HG03025 (cell line): ENCODE results near the gene NR0B2.
"Not testable (repeated sequence)": the region's sequence is repeated elsewhere in the genome, so short reads cannot be mapped to it uniquely, and the experiment has no call there.

Experiments
- ATAC-seq: cut with Tn5 transposase; IDR thresholded peaks from one replicate; pipeline ENCODE4 v1.9.1; 2021; ENCODE audit warnings: mild to moderate bottlenecking, moderate library complexity; ENCODE audit not compliant: unreplicated experiment, low FRiP score

Gene NR0B2, protein sequence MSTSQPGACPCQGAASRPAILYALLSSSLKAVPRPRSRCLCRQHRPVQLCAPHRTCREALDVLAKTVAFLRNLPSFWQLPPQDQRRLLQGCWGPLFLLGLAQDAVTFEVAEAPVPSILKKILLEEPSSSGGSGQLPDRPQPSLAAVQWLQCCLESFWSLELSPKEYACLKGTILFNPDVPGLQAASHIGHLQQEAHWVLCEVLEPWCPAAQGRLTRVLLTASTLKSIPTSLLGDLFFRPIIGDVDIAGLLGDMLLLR

DNA sequence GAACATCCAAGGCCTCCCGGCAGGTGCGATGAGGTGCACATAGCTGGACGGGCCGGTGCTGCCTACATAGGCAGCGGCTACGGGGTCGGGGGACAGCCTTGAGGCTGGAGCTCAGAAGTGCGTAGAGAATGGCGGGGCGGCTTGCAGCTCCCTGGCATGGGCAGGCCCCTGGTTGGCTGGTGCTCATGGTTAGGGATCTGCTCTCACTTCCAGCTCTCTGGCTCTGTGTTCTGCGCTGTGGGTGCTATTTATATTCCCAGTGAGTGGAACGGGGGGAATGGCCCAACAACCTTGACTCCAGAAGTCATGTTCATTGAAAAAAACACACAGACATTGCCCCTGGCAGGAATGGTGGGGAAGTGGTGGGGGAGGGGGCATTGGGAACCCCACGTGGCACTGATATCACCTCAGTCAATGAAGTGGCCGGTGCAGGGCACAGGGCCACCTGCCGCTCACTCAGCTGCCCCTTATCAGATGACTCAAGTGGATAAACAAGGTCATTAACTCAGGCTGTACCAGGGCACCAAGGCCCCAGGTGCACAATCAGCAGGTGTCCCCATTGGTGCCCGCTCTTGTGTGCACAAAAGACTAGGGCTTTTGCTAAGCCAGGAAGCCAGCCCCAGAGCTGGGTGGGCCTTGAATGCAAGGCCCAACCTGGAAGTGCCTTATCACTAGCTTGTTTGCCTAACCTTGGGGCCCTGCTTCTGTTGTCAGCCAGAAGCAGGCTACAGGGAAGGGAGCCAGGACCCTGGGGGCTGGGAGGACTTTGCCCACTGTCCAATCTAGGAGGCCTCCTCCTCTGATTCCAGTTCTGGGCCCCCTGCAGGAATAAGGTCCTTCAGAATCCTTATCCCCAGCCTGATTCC, at the start of gene NR0B2:
Gene NR0B2 (minus strand): TSS at position 222 of the 866 bp plus-strand sequence. CDS start 35 bp downstream, at position 187.
- ATAC-seq, result no peak

DNA sequence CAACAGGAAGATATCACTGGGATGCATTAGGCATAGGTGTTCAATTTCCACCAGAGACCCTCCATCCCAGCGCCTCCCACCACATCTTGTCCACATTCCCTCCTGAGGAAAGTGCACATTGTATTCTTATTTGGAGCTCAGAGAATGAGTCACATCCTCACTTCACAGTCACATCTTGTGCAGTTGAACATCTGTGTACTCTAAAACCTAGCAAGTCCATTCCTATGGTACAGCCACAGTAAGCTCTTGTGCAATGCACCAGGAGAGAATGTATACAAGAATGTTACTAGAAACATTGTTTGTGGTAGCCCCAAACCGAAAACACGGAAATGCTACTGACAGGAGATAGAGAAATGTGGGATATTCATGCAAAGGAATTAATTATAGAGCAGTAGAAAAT, 48.1 kb upstream of the NR0B2 start:
- no peak for ATAC-seq

DNA sequence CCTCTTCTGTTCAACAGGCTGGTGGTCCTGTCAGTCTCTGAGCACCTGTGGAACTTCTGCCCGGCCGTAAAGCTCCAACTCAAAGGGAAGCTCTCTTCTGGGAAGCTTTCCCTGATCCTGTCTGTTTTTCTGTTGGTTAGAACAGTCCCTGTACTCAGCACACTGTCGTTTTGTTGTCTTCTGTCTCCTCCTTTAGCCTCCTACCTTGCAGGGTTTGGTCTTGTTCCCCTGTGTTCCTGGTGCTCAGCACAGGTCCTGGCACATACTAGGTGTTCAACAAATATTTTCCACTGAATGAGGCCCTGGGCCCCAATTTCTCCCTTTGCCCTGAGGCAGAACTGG, 46.8 kb upstream of the NR0B2 start:
- no peak for ATAC-seq

DNA sequence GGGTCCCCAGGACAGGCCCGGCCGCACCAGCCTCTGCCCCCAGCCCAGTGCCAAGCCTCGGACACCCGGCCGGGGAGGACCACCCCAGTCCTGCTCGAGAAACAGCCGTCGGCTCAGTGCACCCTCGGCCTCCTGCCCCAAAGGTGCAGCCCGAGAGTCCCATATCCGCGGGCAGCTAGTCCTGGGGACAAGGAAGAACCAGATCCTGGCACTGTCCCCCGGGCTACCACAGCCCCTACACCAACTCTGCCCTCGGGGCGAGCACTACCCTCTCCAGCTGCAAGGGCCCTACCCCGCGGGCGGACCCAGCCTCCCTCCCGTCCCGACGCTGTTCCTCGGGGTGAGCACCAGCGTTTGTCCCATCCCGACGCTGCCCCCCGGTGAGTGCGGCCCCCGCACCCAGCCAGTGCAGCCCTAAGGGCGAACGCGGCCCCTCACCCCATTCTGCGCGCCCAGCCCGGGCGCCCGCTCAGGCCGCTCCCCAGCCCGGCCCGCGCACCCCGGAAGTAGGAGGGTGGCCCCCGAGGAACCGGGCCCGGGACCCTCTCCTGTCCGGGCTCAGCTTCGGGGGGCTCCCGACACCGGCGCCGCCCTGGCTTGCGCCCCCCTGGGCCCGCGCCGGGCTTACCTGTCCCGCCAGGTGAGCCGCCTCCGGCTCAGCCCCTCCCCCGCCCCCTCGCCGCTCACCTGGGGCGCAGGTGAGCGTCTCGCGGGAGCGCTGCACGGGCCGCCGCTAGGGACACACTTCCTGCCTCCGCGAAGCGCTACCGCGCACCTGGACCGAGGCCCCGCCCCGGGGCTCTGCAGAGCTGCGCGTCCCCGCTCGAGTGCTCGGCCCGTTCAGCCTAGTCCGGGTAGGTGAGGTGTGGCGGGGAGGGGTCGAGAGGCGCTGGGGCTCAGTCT, 46.2 kb upstream of the NR0B2 start, which contains the start of gene KDF1:
Gene KDF1 (minus strand): TSS at position 747 of the 903 bp plus-strand sequence. CDS start 8,088 bp downstream, outside the sequence.
- ATAC-seq, result no peak

DNA sequence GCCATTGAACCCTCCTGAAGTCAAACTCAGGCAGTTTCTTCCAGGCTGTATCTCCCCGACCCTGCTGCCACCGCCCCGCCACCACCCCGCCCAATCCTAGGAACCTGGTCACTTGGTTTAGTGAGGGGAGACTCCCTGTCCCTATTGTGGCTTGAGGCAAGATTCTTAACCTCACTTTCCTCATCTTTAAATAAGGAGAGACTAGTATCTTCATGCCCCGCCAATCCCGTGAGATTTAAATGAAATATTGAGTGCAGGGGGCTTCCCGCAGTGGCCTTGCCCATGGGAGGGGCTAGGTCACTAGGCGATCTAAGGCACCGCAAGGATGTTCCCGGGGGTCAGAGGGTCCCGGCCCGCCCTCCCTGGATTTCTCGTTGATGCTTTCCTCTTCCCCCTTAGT, 45.5 kb upstream of the NR0B2 start:
- ATAC-seq, result no peak

DNA sequence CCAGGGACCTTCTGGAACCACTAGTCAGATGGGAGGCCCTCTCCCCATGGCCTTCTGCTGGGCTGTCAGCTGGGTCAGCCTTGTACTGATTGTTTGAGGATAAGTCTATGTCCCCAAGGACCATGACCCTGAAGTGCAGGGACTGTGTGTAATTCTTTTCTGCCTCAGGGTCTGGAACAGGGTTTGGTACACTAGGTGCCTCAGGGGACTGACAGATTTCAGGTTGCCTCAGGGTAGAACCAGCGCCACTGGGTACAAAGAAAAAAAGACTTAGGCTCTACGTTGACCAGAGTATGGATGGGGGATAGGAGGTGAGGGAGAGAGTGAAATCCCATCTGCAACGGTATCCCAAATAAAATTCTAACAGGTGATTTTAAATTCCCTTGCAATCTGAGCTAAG, 43.5 kb upstream of the NR0B2 start:
- no peak for ATAC-seq

DNA sequence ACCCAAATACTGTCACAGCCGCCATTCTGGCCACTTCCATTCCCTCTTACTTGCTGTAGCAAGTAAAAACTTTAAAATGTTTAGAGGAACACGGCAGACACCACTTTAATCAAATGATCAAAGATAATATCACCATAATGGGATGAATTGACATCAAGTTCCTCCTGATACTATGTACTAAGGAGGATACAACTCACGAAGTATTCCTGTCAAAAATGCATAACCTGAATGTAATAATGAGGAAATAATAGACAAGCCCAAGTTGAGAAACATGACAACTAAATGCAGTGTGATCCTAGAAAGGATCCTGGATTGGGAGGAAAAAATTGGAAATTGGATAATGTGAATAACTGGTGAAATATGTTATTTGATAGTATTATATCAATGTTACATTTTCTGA, 42.5 kb upstream of the NR0B2 start:
- ATAC-seq, result no peak

DNA sequence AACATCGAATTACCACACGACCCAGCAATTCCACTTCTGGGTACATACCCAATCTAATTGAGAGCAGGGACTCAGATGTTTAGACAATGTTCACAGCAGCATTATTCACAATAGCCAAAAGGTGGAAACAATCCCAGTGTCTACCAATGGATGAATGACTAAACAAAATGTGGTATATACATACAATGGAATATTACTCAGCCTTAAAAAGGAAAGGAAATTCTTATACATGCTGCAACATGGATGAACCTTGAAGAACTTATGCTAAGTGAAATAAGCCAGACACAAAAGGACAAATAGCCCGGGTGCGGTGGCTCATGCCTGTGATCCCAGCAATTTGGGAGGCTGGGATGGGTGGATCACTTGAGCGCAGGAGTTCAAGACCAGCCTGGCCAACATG, 39.6 kb upstream of the NR0B2 start:
- no peak for ATAC-seq

DNA sequence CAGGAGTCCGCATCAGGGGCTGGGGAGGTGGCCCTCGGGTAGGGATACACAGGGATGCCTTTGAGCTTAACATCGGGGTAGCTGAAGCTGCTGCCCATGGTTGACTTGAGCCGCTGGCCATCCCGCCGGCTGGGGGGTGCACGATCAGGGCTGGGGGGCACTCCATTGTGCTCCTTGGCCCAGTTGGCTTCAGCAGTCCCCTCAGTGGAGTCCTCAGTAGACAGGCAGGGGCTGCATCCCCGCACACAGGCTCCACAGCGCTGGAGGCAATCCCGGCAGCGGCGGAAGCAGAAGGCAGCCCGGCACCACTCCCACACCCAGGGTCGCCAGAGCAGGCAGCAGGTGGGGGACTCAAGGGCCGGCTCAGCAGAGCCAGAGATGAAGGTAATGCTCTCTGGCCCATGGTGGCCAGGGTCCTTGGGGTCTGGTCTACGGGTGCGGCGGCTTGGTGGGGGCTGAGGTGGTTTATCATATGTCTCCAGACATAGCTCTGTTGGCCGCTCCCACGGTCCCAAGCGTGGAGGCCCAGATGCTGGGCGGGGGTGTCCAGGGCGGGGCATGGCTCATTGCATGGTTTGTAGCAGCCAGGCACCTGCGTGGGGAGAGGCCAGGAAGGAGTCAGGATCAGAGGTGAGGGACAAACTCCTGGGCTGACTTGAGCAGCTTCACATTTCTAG, 38.2 kb upstream of the NR0B2 start:
- no peak for ATAC-seq

DNA sequence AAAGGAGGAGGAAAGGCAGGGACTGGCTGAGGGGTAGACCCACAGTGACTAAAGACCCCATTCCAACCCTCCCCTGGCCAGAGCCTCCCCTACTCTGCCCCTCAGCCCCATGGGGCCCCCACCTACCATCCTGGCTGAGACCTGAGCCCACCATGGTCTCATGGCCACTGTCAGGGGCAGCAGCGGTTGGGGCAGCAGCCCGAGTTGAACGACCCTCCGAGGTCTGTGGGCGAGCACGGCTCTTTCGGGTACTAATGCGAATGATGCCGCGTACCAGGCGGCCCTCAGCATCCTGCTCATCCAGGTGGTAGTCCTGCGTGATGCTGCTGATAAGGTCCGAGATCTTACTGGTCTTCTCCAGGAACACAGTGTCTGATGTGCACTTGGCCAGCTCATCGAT, 37.4 kb upstream of the NR0B2 start:
- ATAC-seq, result no peak

DNA sequence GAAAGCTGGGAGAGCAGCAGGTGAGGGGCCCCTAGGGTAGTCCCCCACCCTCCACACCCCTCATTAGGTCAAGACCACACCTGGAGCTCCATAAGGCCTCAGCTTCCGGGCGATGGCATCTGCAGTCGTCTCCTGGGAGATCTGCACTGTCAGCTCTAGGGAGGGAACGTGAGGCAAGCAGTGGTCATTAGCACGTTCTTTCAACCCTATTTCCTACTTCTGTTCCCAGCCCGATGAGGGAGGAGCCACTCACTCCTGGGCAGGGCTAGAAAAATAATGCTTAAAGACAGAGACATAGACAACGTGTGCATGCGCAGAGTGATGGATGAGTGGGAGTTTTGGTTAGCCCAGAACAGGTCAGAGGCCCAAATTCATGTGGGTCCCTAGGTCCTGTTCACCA, 36.8 kb upstream of the NR0B2 start:
- ATAC-seq, result no peak

DNA sequence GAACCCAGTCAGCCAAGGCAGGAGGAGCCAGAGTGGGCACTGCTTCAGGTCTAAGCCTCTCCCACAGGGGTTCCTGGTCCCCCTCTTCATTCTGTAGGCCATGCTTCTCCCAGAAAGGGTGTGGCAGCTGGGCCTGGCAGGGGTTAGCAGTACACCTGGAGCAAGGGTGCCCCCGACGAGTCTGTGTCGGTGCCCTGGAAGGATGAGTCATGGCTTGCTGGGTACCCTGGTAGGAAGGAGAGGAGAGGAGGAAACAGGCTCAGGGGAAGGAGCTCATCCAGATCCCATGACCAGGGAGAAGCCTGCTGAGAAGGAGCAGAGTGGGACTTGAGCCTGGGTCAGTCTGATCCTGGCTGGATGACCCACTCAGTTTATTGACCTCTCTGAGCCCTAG, 36.1 kb upstream of the NR0B2 start:
- ATAC-seq, result no peak

DNA sequence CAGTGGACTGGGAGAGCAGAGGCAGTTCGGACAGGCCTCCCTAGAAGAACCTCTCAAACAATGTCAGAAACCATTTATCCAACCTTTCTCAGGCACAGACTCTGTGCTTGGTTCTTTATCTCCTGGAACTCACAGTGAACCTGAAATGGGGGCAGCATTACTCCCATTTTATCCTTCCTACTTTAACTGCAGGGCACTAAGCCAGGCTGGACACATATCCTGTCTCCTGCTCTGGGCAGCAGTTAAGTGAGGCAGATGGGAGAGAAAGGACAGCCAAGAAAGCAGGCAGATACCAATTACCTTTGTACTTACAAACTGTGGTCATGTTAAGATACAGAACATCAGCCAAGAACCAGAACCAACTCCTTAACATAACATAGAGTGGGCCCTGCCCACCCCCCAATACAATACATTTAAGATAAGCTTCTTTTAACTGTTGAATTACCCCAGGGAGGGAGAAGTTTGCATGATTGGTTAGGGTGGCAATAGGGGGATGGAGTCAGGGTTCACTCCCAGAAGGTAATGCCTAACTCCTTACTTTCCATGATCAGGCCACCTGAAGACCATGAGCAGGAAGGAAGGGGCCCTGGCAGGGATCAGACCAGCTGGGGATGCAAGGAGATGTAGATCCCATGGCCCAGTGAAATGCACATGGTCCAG, 35.6 kb upstream of the NR0B2 start:
- no peak for ATAC-seq

DNA sequence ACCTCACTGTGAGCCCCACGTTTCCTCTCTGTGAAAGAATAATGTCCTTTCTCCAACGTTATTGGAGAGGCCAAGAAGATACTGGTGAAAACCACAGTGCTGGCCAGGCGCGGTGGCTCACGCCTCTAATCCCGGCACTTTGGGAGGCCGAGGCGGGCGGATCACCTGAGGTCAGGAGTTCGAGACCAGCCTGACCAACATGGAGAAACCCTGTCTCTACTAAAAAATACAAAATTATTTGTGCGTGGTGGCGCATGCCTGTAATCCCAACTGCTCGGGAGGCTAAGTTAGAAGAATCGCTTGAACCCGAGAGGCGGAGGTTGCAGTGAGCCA, 34.9 kb upstream of the NR0B2 start:
- ATAC-seq, result not testable (repeated sequence)

DNA sequence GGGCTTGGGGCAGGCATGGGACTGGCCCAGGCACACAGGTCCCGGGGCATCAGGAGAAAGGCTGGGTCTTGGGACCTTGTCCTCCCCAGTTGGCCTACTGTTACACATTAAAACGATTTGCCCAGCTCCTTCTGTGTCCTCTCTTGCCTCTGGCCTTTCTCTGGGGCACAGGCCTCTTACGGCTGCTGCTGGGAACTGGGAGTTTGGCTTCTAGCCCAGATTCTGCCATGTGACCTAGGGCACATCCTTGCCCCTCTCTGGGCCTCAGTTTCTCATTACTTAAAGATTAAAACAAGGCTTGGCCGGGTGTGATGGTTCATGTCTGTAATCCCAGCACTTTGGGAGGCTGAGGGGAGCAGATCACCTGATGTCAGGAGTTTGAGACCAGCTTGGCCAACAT, 32.5 kb upstream of the NR0B2 start:
- ATAC-seq, result no peak

DNA sequence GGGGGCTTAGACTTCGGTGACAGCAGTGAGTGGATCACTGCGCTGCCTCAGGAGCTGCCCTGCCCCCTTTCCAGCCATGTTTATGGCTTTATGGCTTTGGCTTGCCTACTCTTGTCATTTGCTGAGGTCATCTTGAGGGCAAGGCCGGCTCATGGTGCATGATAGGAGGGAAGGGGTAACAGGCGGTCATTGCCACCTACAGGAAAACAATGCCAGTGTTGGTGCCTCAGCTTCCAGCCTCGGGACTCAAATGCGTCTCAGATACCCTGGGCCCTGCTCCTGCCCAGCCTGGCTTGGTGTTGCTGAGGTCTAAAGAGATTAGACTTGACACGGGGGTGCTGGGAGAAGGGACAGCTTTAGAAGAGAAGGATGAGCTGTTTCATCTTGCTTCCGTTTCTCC, 32.0 kb upstream of the NR0B2 start:
- no peak for ATAC-seq

DNA sequence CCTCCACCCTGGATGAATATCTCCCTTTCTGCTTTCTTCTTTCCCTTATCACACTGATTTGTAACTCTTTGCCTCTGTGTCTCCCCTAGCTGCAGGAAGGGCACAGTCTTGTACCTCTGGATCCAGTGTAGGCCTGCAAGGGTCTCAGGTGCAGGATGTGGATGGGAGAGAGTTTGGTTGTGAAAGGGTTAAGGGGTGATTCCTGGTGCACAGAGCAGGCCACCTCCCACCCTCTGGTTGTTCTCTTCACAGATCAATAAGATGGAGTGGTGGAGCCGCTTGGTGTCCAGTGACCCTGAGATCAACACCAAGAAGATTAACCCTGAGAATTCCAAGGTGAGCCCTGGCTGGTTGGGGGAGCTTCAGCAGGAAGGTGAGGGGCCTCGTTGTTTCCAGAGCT, 31.4 kb upstream of the NR0B2 start:
- no peak for ATAC-seq

DNA sequence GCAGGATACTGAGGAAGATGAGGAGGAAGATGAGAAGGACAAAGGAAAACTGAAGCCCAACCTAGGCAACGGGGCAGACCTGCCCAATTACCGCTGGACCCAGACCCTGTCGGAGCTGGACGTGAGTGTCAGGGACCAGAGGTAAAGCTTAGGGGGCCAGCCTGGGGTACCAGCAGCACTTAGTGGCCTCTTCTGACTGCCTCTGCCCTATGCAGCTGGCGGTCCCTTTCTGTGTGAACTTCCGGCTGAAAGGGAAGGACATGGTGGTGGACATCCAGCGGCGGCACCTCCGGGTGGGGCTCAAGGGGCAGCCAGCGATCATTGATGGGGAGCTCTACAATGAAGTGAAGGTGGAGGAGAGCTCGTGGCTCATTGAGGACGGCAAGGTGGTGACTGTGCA, 28.9 kb upstream of the NR0B2 start:
- no peak for ATAC-seq

DNA sequence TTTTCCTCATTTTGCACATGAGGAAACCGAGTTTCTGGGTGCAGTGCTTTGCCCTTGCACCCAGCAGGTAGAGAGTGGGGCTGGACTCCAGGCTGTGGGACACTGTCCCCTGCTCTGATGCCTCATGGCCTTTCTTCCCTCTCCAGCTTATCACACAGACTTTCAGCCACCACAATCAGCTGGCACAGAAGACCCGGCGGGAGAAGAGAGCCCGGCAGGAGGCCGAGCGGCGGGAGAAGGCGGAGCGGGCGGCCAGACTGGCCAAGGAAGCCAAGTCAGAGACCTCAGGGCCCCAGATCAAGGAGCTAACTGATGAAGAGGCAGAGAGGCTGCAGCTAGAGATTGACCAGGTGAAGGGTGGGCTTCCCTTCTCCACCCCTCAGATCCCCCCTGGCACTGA, 27.5 kb upstream of the NR0B2 start:
- ATAC-seq, result no peak

DNA sequence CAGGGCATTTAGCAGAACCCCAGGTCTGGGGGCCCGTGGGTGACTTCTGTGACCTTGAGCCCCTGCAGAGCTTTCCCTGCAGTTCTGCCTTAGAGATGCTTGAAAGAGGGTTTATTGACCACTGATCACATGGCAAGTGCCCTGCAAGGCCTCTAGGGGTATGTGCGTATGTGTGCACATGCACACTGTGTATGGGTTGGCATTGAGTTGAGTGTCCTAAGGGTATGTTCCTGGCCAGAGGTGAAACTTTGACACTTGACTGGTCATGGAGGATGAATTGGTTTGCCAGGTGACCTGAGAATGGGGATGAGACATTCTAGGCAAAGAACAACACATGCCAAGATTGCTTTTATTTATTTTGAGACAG, 24.9 kb upstream of the NR0B2 start:
- no peak for ATAC-seq
